Uterus (tissue), 2 donors: ENCODE data around the gene CERS5.

Experiments
- POLR2A ChIP-seq, 2 donors: fragments of 450-650 bp; IDR thresholded peaks; one replicate each; pipeline ENCODE4 v1.6.1; 2016; ENCODE audit warnings: antibody characterized with exemption in 2 of 2, mild to moderate bottlenecking in 1 of 2, moderate library complexity in 1 of 2
- TF ChIP-seq, protein P1 (sequence below), 4 experiments: fragments of 200-600 bp in 2 of 4; fragments of 450-650 bp in 2 of 4; sonication (generic) in 2 of 4; IDR thresholded peaks; one replicate each; pipeline ENCODE4 v1.5.1; 2016 to 2019; ENCODE audit warnings: antibody characterized with exemption in 4 of 4, mild to moderate bottlenecking in 2 of 4, moderate library complexity in 1 of 4

DNA sequence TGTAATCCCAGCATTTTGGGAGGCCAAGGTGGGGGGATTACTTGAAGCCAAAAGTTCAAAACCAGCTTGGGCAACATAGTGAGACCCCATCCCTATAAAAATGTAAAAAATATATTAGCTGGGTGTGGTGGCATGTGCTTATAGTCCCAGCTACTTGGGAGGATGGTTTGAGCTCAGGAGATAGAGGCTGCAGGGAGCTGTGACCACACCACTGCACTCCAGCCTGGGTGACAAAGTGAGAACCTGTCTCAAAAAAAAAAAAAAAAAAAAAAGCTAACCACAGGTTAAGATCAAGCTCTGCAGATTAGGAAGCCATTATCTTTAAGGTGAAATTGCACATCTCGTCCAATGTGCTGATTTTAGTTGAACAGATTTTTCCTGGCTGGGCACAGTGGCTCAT, 23.7 kb upstream of the CERS5 start:
- TF ChIP-seq, protein P1, sequence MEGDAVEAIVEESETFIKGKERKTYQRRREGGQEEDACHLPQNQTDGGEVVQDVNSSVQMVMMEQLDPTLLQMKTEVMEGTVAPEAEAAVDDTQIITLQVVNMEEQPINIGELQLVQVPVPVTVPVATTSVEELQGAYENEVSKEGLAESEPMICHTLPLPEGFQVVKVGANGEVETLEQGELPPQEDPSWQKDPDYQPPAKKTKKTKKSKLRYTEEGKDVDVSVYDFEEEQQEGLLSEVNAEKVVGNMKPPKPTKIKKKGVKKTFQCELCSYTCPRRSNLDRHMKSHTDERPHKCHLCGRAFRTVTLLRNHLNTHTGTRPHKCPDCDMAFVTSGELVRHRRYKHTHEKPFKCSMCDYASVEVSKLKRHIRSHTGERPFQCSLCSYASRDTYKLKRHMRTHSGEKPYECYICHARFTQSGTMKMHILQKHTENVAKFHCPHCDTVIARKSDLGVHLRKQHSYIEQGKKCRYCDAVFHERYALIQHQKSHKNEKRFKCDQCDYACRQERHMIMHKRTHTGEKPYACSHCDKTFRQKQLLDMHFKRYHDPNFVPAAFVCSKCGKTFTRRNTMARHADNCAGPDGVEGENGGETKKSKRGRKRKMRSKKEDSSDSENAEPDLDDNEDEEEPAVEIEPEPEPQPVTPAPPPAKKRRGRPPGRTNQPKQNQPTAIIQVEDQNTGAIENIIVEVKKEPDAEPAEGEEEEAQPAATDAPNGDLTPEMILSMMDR (IDR thresholded peaks at IDR 0.05), result no peak
- TF ChIP-seq POLR2A (IDR thresholded peaks at IDR 0.05), result no peak
